ENCODE measurements around the gene HES2. TPM values are rescaled to one million over a fixed set of nuclear protein-coding genes. Genes with fewer than 3 reads are reported as not detected.
A peak's percentile ranks its signal among the peaks of the same experiment; 100 is the strongest.
"Not testable (repeated sequence)": the region's sequence is repeated elsewhere in the genome, so short reads cannot be mapped to it uniquely, and the experiment has no call there.

Gene HES2
- total and polyA plus RNA-seq, 8 donors, result 18.4 to 231 TPM; not detected in 6

DNA sequence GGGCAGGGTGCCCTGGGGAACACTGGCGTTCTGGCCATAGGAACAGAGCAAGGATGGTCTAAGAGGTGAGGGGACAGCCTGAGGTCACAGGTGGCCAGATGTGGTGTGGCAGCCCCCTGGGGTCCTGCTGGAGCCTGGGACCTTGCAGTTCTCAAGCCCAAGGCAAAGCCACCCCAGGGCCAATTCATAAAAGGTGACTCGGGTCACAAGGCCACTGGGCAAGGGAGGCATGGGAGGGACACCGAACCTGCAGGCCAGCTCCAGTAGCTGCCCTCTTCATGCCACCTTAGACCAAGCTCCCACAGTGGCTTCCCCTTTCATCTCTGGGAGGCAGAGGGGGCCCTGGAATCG lies 26.9 kb upstream of the HES2 start:
- DNase-seq, result no peak
- H3K27me3 ChIP-seq, result peaks cover 13 to 89% (median 53%) of the 10 kb centered on the region in 3 donors

GRCh38 chr1:6445929-6446328 lies 26.2 kb upstream of the HES2 start:
- DNase-seq; intact Hi-C loops (cut with DNase I; ENCODE audit: low total_unique reads); H3K9me3 ChIP-seq; H3K36me3 ChIP-seq; H3K4me3 ChIP-seq; H3K27ac ChIP-seq: not testable (repeated sequence)
- Histone ChIP-seq H3K27me3 (peaks cover 13 to 89% (median 48%) of the 10 kb centered on the region in 3 donors), H3K4me1 (peaks cover 24 to 39% (median 36%) of the 10 kb centered on the region in 4 donors)
- 67 to 93% (median 76%) methylated on average over 2 to 4 of the region's 4 CpGs for WGBS, 5 donors

More for the DNA sequence above, 26.9 kb upstream of the HES2 start:
- intact Hi-C loops (cut with DNase I; ENCODE audit: low total_unique reads), result no loop called here
- no peak for TF ChIP-seq CTCF (IDR thresholded peaks at IDR 0.05)
- TF ChIP-seq POLR2AphosphoS5 (IDR thresholded peaks at IDR 0.05), result no peak
- no peak for TF ChIP-seq EP300 (IDR thresholded peaks at IDR 0.05)
- no peak for TF ChIP-seq POLR2A (IDR thresholded peaks at IDR 0.05)
- Histone ChIP-seq H3K9me3 (no peaks in the 10 kb centered on the region), H3K4me3 (peak overlapping the region in 3 of 4 donors; percentile 11 to 42 (median 21)), H3K27ac (no peak overlapping the region), H3K36me3 (no peaks in the 10 kb centered on the region), H3K4me1 (peaks cover 24 to 47% (median 39%) of the 10 kb centered on the region in 4 donors)
- WGBS, 5 donors, result 58 to 95% (median 64%) methylated on average over 3 to 4 of the region's 4 CpGs

- Histone ChIP-seq H3K27me3 (peaks cover 13 to 89% (median 49%) of the 10 kb centered on the region in 3 donors), H3K4me3 (no peak overlapping the region), H3K9me3 (no peaks in the 10 kb centered on the region), H3K4me1 (peaks cover 24 to 40% (median 39%) of the 10 kb centered on the region in 4 donors), H3K27ac (no peak overlapping the region), H3K36me3 (no peaks in the 10 kb centered on the region)
- no peak for TF ChIP-seq POLR2A (IDR thresholded peaks at IDR 0.05)
- peak in 5 of 7 experiments; percentile 51 to 78 (median 69) for TF ChIP-seq CTCF (IDR thresholded peaks at IDR 0.05)
- DNase-seq, result peak; percentile 76 to 80
- intact Hi-C loops (cut with DNase I; ENCODE audit: low total_unique reads), result no loop called here
- WGBS, 5 donors, result 31 to 49% (median 45%) methylated on average over 14 to 19 of the region's 19 CpGs
Observed at GRCh38 chr1:6445062-6445763, 25.5 kb upstream of the HES2 start.

GRCh38 chr1:6444377-6444776 lies 24.7 kb upstream of the HES2 start:
- no peak for DNase-seq
- Histone ChIP-seq H3K27ac (no peak overlapping the region), H3K36me3 (no peaks in the 10 kb centered on the region), H3K9me3 (no peaks in the 10 kb centered on the region), H3K4me3 (no peak overlapping the region), H3K27me3 (peaks cover 13 to 89% (median 46%) of the 10 kb centered on the region in 3 donors), H3K4me1 (peaks cover 24 to 42% (median 39%) of the 10 kb centered on the region in 4 donors)
- intact Hi-C loops (cut with DNase I; ENCODE audit: low total_unique reads), result no loop called here
- WGBS, 5 donors, result 86 to 90% (median 87%) methylated on average over 14 to 15 of the region's 15 CpGs
- no peak for TF ChIP-seq POLR2A (IDR thresholded peaks at IDR 0.05)
- TF ChIP-seq POLR2AphosphoS5 (IDR thresholded peaks at IDR 0.05), result no peak
- TF ChIP-seq EP300 (IDR thresholded peaks at IDR 0.05), result no peak
- TF ChIP-seq CTCF (IDR thresholded peaks at IDR 0.05), result no peak

Measured in stomach (tissue), 9 donors.